SK-N-SH treated with all-trans-retinoic acid at 6 μM for 48 hours (cell line): Measurements from ENCODE around the gene DIP2A.

Experiments used
- ATAC-seq: fragments of 200-7000 bp; cut with Tn5 transposase; 3 replicates; pipeline ENCODE4 v1.9.1; 2020; ENCODE audit warnings: mild to moderate bottlenecking, moderate library complexity
- ARNTL ChIP-seq: fragments of 450-650 bp; formaldehyde crosslinking; IDR thresholded peaks from 2 replicates; pipeline ENCODE4 v1.5.0; 2020; ENCODE audit warnings: low read depth, mild to moderate bottlenecking, moderate library complexity, borderline replicate concordance
- BACH2 ChIP-seq: fragments of 250-450 bp; sonication (Bioruptor Pico); IDR thresholded peaks from 2 replicates; pipeline ENCODE4 v1.9.0; 2021; ENCODE audit warnings: mild to moderate bottlenecking, borderline replicate concordance
- CSDC2 ChIP-seq: fragments of 250-450 bp; sonication (Bioruptor Pico); IDR thresholded peaks from 2 replicates; pipeline ENCODE4 v1.5.0; 2020; ENCODE audit warnings: mild to moderate bottlenecking, moderate library complexity
- ESRRG ChIP-seq: fragments of 250-450 bp; sonication (Bioruptor Pico); IDR thresholded peaks from 2 replicates; pipeline ENCODE4 v1.6.1; 2021; ENCODE audit warnings: mild to moderate bottlenecking
- GLIS3 ChIP-seq: fragments of 250-450 bp; sonication (Bioruptor Pico); IDR thresholded peaks from 2 replicates; pipeline ENCODE4 v1.5.0; 2020; ENCODE audit warnings: mild to moderate bottlenecking, moderate library complexity
- ISL1 ChIP-seq: fragments of 250-450 bp; sonication (Bioruptor Pico); IDR thresholded peaks from 2 replicates; pipeline ENCODE4 v2.1.2; 2022; ENCODE audit warnings: mild to moderate bottlenecking, moderate library complexity
- OSR1 ChIP-seq: fragments of 250-450 bp; sonication (Bioruptor Pico); IDR thresholded peaks from 2 replicates; pipeline ENCODE4 v1.8.0; 2022; ENCODE audit warnings: moderate library complexity, mild to moderate bottlenecking, inconsistent platforms
- PPARA ChIP-seq: fragments of 250-450 bp; sonication (Bioruptor Pico); IDR thresholded peaks from 2 replicates; pipeline ENCODE4 v1.5.0; 2020; ENCODE audit warnings: mild to moderate bottlenecking, borderline replicate concordance
- RARB ChIP-seq: fragments of 250-450 bp; sonication (Bioruptor Pico); IDR thresholded peaks from 2 replicates; pipeline ENCODE4 v1.8.0; 2021; ENCODE audit warnings: mild to moderate bottlenecking, moderate library complexity
- SNAI2 ChIP-seq: fragments of 250-450 bp; sonication (Bioruptor Pico); IDR thresholded peaks from 2 replicates; pipeline ENCODE4 v1.5.0; 2020; ENCODE audit warnings: mild to moderate bottlenecking, moderate library complexity
- TCF4 ChIP-seq: fragments of 250-450 bp; sonication (Bioruptor Pico); IDR thresholded peaks from 2 replicates; pipeline ENCODE4 v1.8.0; 2021; ENCODE audit warnings: mild to moderate bottlenecking, moderate library complexity, borderline replicate concordance
- TOX ChIP-seq: fragments of 250-450 bp; sonication (Bioruptor Pico); IDR thresholded peaks from 2 replicates; pipeline ENCODE4 v1.8.0; 2021; ENCODE audit warnings: mild to moderate bottlenecking, moderate library complexity, borderline replicate concordance
- ZC3H10 ChIP-seq: fragments of 250-450 bp; sonication (Bioruptor Pico); IDR thresholded peaks from 2 replicates; pipeline ENCODE4 v1.5.1; 2021; ENCODE audit warnings: mild to moderate bottlenecking, moderate library complexity
- ZFP3 ChIP-seq: fragments of 250-450 bp; sonication (Bioruptor Pico); IDR thresholded peaks from 2 replicates; pipeline ENCODE4 v1.5.0; 2020; ENCODE audit warnings: mild to moderate bottlenecking, moderate library complexity
- ZFP30 ChIP-seq: fragments of 450-650 bp; formaldehyde crosslinking; IDR thresholded peaks from 2 replicates; pipeline ENCODE4 v1.5.0; 2022; ENCODE audit warnings: mild to moderate bottlenecking, moderate library complexity
- ZNF70 ChIP-seq: fragments of 450-650 bp; formaldehyde crosslinking; IDR thresholded peaks from 2 replicates; pipeline ENCODE4 v1.5.0; 2020; ENCODE audit warnings: mild to moderate bottlenecking, moderate library complexity
- TF ChIP-seq, protein P1 (sequence below): fragments of 250-450 bp; sonication (Bioruptor Pico); IDR thresholded peaks from 2 replicates; pipeline ENCODE4 v1.5.0; 2020; ENCODE audit warnings: mild to moderate bottlenecking, moderate library complexity
- TF ChIP-seq, protein P2 (sequence below): fragments of 250-450 bp; sonication (Bioruptor Pico); IDR thresholded peaks from 2 replicates; pipeline ENCODE4 v1.5.1; 2020; ENCODE audit warnings: low read depth, mild to moderate bottlenecking, moderate library complexity
- TF ChIP-seq, protein P3 (sequence below): fragments of 250-450 bp; sonication (Bioruptor Pico); IDR thresholded peaks from 2 replicates; pipeline ENCODE4 v1.8.0; 2021; ENCODE audit warnings: low read depth, mild to moderate bottlenecking, moderate library complexity, borderline replicate concordance
- TF ChIP-seq, protein P4 (sequence below): fragments of 250-450 bp; sonication (Bioruptor Pico); IDR thresholded peaks from 2 replicates; pipeline ENCODE4 v1.8.0; 2020; ENCODE audit warnings: mild to moderate bottlenecking, moderate library complexity, borderline replicate concordance

The DIP2A gene

DNA sequence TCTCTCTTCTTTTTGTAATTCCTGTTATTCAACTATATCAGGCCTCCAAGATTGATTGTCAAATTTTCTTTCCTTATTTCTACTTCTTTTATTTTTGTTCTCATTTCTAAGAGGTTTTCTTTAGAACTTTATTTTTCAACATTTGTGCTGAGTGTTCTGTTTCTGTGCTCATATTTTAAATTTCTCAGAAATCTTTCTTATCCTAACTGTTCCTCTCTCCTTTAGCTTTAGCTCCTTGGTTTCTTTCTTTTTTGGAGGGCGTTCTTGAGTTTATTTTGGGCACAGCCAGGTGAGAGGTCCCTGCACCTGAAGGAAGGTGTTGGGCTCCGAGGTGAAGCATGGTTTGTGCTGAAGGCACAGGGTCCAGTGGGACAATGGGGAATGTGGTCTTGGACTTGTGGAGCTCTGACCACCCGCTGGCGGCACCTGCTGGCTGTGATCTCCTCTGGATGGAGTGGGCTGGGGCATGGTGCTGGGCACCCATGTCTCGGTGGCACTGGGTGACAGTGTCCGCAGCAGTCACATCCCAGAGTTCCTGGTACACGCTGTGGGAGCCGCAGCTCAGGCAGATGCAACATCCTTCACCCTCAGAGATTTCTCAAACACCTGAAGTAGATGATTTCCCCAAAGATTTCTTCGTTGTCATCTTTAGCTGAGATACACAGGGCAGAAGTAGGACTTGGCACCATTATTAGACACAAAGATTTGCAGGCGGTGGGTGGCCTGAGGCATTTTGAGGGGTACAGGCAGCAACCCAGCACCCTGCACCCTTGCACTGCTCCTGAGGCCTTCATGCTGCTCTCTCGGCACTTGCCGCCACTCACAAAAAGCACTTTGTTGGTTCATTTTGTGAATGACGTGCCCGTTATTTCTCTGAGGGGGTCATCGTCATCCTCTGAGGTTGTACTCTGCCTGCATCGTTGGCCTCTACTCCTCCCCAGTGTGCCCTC is 38.2 kb upstream of the DIP2A start:
- no peak for ATAC-seq
- TF ChIP-seq, protein P1, sequence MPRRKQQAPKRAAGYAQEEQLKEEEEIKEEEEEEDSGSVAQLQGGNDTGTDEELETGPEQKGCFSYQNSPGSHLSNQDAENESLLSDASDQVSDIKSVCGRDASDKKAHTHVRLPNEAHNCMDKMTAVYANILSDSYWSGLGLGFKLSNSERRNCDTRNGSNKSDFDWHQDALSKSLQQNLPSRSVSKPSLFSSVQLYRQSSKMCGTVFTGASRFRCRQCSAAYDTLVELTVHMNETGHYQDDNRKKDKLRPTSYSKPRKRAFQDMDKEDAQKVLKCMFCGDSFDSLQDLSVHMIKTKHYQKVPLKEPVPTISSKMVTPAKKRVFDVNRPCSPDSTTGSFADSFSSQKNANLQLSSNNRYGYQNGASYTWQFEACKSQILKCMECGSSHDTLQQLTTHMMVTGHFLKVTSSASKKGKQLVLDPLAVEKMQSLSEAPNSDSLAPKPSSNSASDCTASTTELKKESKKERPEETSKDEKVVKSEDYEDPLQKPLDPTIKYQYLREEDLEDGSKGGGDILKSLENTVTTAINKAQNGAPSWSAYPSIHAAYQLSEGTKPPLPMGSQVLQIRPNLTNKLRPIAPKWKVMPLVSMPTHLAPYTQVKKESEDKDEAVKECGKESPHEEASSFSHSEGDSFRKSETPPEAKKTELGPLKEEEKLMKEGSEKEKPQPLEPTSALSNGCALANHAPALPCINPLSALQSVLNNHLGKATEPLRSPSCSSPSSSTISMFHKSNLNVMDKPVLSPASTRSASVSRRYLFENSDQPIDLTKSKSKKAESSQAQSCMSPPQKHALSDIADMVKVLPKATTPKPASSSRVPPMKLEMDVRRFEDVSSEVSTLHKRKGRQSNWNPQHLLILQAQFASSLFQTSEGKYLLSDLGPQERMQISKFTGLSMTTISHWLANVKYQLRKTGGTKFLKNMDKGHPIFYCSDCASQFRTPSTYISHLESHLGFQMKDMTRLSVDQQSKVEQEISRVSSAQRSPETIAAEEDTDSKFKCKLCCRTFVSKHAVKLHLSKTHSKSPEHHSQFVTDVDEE (CRISPR knock-in tag): no peak
- no peak for TF ChIP-seq ISL1 (CRISPR knock-in tag)
- TF ChIP-seq GLIS3: no peak
- TF ChIP-seq TCF4 (CRISPR knock-in tag): no peak
- no peak for TF ChIP-seq SNAI2
- TF ChIP-seq, protein P2, sequence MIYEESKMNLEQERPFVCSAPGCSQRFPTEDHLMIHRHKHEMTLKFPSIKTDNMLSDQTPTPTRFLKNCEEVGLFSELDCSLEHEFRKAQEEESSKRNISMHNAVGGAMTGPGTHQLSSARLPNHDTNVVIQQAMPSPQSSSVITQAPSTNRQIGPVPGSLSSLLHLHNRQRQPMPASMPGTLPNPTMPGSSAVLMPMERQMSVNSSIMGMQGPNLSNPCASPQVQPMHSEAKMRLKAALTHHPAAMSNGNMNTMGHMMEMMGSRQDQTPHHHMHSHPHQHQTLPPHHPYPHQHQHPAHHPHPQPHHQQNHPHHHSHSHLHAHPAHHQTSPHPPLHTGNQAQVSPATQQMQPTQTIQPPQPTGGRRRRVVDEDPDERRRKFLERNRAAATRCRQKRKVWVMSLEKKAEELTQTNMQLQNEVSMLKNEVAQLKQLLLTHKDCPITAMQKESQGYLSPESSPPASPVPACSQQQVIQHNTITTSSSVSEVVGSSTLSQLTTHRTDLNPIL (CRISPR knock-in tag): no peak
- TF ChIP-seq ZFP30 (CRISPR knock-in tag): no peak
- TF ChIP-seq, protein P3, sequence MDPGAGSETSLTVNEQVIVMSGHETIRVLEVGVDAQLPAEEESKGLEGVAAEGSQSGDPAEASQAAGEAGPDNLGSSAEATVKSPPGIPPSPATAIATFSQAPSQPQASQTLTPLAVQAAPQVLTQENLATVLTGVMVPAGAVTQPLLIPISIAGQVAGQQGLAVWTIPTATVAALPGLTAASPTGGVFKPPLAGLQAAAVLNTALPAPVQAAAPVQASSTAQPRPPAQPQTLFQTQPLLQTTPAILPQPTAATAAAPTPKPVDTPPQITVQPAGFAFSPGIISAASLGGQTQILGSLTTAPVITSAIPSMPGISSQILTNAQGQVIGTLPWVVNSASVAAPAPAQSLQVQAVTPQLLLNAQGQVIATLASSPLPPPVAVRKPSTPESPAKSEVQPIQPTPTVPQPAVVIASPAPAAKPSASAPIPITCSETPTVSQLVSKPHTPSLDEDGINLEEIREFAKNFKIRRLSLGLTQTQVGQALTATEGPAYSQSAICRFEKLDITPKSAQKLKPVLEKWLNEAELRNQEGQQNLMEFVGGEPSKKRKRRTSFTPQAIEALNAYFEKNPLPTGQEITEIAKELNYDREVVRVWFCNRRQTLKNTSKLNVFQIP (CRISPR knock-in tag): no peak
- TF ChIP-seq PPARA (CRISPR knock-in tag): no peak
- no peak for TF ChIP-seq RARB (CRISPR knock-in tag)
- TF ChIP-seq OSR1 (CRISPR knock-in tag): no peak
- TF ChIP-seq ZFP3 (CRISPR knock-in tag): no peak
- no peak for TF ChIP-seq ESRRG
- TF ChIP-seq ZC3H10 (CRISPR knock-in tag): no peak
- no peak for TF ChIP-seq CSDC2 (CRISPR knock-in tag)
- TF ChIP-seq TOX (CRISPR knock-in tag): no peak
- no peak for TF ChIP-seq ZNF70
- no peak for TF ChIP-seq BACH2
- no peak for TF ChIP-seq ARNTL (CRISPR knock-in tag)

DNA sequence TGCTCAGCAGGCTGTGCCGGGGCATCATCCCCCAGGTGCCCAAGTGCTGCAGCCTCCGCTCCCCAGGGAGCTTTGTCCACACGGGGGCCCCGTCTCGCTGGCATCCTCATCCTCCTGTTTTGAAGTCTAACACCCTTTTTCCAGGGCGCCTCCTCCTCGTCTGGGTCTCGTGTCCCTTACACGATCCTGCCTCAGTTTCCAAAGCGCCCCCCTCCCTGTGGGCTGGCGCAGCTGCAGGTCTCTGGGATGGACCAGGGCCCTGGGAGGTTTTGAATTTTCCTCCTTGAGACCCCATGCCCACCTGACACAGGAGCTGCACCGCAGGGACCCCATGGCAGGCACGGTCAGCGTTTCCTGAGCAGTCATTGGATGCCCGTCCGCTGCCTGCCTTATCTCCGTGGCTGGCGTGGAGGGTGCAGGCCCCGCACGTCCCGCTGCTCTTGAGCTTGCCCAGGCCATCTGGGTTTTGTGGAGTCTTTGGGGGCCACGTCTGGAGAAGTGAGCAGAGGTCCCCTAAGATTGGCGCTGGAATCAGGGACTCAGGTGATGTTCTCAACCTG is 37.4 kb upstream of the DIP2A start:
- ATAC-seq: no peak
- no peak for TF ChIP-seq OSR1 (CRISPR knock-in tag)
- TF ChIP-seq, protein P4, sequence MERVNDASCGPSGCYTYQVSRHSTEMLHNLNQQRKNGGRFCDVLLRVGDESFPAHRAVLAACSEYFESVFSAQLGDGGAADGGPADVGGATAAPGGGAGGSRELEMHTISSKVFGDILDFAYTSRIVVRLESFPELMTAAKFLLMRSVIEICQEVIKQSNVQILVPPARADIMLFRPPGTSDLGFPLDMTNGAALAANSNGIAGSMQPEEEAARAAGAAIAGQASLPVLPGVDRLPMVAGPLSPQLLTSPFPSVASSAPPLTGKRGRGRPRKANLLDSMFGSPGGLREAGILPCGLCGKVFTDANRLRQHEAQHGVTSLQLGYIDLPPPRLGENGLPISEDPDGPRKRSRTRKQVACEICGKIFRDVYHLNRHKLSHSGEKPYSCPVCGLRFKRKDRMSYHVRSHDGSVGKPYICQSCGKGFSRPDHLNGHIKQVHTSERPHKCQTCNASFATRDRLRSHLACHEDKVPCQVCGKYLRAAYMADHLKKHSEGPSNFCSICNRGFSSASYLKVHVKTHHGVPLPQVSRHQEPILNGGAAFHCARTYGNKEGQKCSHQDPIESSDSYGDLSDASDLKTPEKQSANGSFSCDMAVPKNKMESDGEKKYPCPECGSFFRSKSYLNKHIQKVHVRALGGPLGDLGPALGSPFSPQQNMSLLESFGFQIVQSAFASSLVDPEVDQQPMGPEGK (CRISPR knock-in tag): no peak
- no peak for TF ChIP-seq PPARA (CRISPR knock-in tag)

DNA sequence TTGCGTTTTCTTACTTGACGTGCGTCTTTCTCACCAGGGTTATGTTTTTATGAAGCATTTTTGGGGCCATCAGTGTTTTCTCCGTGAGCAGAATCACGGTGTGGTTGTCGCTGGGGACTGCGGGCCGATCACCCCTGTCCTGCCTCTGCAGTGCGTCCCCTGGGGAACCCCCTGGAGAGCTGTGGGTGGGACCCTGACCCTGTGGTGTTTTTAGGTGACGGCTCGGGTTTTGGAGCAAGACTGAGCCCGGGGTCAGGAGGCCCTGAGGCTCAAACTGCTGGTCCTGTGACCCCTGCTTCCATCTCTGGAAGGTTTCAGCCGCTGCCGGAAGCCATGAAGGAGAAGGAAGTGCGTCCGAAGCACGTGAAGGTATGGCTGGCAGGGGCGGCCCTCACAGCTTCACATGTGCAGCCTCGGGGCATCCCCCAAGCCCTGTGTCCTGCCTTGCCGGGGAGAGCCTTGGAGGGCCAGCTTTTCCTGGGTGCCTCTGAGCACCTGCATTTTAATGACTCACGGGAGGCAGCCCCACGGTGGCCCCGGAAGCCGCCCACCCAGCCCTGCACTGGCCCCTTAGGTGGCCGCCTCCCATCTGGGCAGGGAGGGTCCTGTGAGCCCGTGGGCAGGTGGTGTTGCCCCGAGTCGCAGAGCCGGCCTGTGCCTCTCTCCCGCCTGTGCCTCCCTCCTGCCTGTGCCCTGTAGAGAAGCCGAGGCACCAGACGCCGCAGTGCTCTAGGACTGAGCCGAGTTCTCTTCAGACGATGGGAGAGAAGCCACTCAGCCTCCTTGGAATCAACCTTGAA is 36.7 kb upstream of the DIP2A start:
- ATAC-seq: no peak
- no peak for TF ChIP-seq TCF4 (CRISPR knock-in tag)
- TF ChIP-seq GLIS3: no peak
- TF ChIP-seq, all 23 proteins: peak for 0
